Renal cortical epithelial cell (primary cell): Measurements from ENCODE around the gene KDM4C. TPM values are rescaled to one million over a fixed set of nuclear protein-coding genes. Genes with fewer than 3 reads are reported as not detected.
A peak's percentile ranks its signal among the peaks of the same experiment; 100 is the strongest.

Experiments used
- DNase-seq: peaks from one replicate; pipeline ENCODE4 v3.0.0-alpha.2; 2011; ENCODE audit warnings: low read depth
- total RNA-seq: library from RNA; depleted of rRNA; stranded (reverse); fragments of >200 nt; gene quantifications from 2 replicates; pipeline ENCODE4 v1.2.3, GENCODE V29; 2014

The KDM4C gene
- total RNA-seq, 1 donor from 2014 or later = 52.4 TPM

GRCh38 chr9:6904371-6904770, 146.6 kb downstream of the KDM4C start:
- DNase-seq = no peak

- DNase-seq = no peak
Observed at GRCh38 chr9:6905850-6906375, 148.1 kb downstream of the KDM4C start.

DNA sequence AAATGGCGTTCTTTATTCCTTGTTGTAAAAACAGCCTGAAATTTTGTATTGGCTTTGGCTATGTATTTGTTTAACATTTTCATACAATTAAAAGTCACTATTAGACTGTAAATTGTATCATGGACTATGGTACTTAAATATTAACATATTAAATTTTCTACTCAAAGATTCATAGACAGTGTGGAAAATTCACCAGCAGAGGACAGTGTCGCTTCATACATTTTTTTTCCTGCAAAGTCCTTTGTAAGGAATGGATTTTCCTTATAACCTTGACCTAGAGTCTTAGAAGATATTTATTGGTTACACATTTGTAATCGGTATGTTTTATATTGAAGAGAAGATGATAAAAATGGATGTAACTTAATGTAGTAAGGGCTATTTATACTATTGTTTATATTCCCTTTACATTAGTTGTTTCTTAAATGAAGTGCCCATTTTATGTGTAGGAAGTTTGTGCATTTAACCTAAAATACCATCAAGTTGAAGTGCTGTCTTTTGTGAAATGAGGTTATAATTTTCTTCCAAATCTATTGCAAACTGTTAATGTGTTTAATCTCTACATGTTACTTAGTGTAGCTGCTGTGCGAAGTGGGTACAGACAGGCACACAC, 150.1 kb downstream of the KDM4C start:
- peak; percentile 58 for DNase-seq

- DNase-seq = peak; percentile 81
Observed at GRCh38 chr9:6909181-6909580, 151.4 kb downstream of the KDM4C start.

GRCh38 chr9:6910032-6910431, 152.3 kb downstream of the KDM4C start:
- peak; percentile 56 for DNase-seq

GRCh38 chr9:6910497-6910896, 152.7 kb downstream of the KDM4C start:
- DNase-seq = no peak

- no peak for DNase-seq
Observed at GRCh38 chr9:6911901-6912638, 154.3 kb downstream of the KDM4C start.

- DNase-seq = no peak
Observed at GRCh38 chr9:6915635-6916034, 157.9 kb downstream of the KDM4C start.

- no peak for DNase-seq
Observed at GRCh38 chr9:6917162-6917561, 159.4 kb downstream of the KDM4C start.

GRCh38 chr9:6920041-6920440, 162.3 kb downstream of the KDM4C start:
- no peak for DNase-seq

DNA sequence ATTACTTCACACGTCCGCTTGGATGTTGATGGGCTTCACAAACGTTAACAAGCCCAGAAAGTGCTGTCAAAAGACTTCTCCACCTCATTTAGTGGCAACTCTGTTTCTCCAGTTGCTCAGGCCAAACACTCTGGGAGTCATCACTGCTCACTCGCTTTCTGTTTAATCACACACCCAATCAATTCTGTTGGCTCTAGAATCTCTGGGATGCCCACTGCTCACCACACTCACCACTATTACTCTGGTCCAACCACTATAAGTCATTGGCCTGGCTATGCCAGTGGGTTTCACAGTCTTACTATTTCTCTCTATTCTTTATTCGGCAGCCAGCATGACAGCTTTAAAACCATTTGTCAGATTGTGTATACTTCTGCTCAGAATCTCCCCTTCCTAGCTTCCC, 163.5 kb downstream of the KDM4C start:
- DNase-seq = no peak

- no peak for DNase-seq
Observed at GRCh38 chr9:6922124-6922676, 164.4 kb downstream of the KDM4C start.

GRCh38 chr9:6922680-6923079, 164.9 kb downstream of the KDM4C start:
- no peak for DNase-seq

DNA sequence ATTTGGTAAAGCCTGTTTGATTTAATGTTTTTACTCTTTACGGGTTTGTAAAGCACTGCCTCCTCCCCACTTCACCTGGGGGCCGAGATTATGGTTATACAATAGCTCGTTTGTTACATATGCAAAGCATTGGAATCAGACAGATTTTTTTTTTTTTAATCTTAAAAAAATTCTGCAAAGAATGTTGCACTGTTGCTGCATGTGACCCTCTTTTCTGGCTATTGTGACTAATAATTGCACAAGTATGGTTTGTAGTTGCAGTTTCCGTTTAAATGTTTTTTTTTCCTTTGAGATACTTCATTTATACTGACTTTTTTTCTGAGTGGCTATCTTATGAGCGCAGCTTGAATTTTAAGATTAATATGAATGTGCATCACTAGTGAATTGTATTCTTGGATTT, 165.3 kb downstream of the KDM4C start:
- no peak for DNase-seq

- DNase-seq = no peak
Observed at GRCh38 chr9:6924149-6924548, 166.4 kb downstream of the KDM4C start.

GRCh38 chr9:6924988-6925563, 167.3 kb downstream of the KDM4C start:
- DNase-seq = no peak

DNA sequence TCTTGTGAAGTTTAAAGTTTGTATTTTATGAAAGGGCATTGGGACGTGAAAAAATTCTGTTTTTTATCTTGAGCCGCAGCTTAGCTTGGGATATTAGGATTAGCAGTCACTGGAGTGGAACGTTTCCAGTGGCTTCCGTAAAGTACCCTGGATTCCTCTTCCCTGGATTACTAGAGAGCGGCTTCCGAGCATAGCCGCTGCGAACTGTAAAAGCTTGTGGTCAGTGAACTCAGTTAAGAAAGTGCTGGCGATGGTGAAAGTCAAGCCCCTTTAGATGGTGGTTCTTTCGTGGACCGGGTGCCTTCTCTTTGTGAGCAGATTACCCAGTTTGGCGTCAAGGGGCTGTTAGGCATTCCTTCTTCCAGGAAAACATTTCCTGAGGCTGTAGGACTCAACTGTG, 168.1 kb downstream of the KDM4C start:
- no peak for DNase-seq

GRCh38 chr9:6926436-6926835, 168.7 kb downstream of the KDM4C start:
- no peak for DNase-seq

DNA sequence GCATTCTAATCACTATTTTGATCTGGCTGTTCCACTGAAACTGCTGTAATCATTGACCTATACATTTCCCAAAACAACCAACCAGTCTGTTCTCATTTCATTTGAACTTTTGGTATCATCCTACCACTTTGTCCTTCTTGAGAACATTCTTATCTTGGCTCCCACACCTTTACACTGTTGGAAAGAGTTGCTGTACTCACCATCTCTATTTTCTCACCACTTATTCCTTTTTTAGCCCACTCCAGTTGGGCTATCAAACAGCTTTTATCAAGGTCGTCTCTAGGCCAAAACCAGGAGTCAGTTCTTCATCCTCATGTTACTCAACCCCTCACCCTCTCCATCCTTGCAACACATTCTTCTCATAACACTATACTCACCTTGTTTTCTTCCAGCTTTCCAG, 170.1 kb downstream of the KDM4C start:
- no peak for DNase-seq

GRCh38 chr9:6928863-6929262, 171.1 kb downstream of the KDM4C start:
- no peak for DNase-seq

GRCh38 chr9:6929441-6930215, 171.9 kb downstream of the KDM4C start:
- DNase-seq = no peak

DNA sequence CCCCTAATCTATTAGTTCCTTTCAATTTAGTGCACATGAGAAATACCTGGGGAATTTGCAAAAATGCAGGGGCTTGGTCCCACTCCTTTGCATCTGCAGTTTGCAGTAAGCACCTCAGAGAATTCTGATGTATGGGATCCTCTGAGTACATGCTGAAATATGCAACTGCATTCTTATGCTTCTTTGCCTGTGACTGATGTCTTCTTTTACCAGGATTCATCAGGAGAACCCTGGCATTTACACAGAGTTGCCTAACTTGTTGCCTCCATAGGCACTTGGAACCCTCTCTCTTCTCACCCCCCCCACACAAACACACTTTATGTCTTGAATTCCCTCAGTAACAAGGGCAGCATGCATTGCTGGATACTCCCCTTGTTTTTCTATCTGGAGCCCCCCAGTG, 173.1 kb downstream of the KDM4C start:
- DNase-seq = peak; percentile 61
